ENCODE measurements around the gene IL23R.
A peak's percentile ranks its signal among the peaks of the same experiment; 100 is the strongest.

Gene IL23R

GRCh38 chr1:67250051-67250653 lies 83.9 kb downstream of the IL23R start:
- no peak for DNase-seq

- no peak for DNase-seq
Observed at GRCh38 chr1:67256291-67257172, 90.3 kb downstream of the IL23R start.

DNA sequence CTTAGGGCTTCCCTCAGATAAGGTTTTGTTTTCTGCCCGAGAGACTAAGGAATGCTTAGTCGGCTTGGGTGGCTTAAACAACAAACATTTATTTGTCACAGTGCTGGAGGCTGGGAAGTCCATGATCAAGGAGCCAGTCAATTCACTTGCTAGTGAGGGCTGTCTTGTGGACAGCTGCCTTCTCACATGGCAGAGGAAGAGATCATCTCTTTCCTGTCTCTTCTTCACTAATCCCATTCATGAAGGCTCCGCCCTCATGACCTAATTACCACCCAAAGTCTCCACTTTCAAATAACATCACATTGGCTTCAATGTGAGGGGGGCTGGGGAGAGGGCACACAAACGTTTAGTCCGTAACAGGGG lies 90.9 kb downstream of the IL23R start:
- DNase-seq, result no peak

GRCh38 chr1:67261680-67262079 lies 95.4 kb downstream of the IL23R start:
- DNase-seq, result peak; percentile 3 to 28

GRCh38 chr1:67262735-67263134 lies 96.5 kb downstream of the IL23R start:
- no peak for DNase-seq

GRCh38 chr1:67264152-67264551 lies 97.9 kb downstream of the IL23R start:
- DNase-seq, result no peak

GRCh38 chr1:67264899-67265298 lies 98.6 kb downstream of the IL23R start:
- no peak for DNase-seq

DNA sequence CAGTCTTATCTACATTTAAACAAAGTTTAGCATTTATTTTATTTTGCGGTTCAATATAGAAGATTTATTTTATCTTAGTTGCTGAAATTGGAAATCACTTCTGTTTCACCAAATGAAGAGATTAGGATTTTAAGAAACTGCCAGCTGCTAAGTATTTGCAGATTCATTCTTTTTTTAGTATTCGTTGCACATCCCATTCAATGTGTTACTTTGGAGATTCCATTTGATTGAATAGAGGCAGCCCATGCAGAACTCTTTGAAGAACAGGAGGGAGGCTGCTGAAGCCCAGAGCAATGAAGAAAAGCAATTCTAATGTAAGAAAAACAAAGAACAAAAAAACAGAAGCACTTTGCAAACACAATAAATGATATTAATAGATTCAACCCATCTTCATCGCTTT lies 102.8 kb downstream of the IL23R start:
- DNase-seq, result no peak

GRCh38 chr1:67270541-67270940 lies 104.3 kb downstream of the IL23R start:
- DNase-seq, result no peak

DNA sequence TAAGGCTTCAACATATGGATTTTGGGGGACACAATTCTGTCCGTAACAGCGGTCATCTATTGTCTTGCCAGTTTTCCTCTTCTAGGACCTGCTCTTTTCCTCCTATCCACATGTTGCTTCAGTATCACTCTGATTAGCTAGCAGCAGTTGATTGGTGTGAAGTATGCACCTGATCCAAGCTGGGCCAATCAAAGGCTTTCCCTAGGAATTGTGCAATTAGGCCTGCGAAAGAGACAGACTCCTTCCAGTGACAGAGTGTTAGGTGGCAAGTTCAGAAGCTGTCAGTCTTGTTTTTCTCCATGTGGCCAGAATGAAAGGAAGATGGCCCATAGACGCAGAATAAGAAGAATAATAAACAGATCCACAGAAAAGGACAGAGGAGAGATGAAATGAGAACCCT lies 107.3 kb downstream of the IL23R start:
- DNase-seq, result no peak

DNA sequence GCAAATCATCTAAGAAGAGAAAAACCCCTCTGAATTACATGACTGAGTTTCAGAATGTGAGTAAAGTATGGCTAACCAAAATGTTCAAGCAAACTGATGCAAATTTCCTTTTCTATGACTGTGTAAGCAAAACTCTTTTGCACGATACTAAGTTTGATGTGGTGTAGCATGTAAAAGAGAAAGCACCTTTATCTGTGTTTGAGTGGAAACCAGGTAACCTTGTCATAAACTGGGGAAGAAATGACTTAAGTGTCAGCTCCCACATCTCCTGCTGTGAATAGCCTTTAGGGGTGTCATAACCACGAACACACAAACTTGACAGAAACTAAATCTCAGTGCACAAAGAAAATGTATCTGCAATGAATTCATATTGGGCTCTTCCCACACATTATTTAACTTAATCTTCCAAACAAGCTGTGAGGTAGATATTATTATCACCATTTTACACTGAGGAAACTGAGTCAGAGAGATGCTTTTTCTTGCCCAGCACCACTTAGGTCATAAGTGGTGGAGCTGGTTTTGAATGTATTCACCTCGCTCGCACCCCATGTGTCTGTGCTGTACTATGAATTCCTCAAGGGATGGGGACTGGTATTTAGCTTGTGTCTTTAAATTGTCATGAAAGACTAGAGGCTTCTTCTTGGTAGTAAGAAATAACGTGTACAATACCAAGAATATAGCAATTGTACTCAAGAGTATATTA lies 108.5 kb downstream of the IL23R start:
- peak in 1 of 2 donors; percentile 33 for DNase-seq

GRCh38 chr1:67280696-67281095 lies 114.4 kb downstream of the IL23R start:
- DNase-seq, result no peak

DNA sequence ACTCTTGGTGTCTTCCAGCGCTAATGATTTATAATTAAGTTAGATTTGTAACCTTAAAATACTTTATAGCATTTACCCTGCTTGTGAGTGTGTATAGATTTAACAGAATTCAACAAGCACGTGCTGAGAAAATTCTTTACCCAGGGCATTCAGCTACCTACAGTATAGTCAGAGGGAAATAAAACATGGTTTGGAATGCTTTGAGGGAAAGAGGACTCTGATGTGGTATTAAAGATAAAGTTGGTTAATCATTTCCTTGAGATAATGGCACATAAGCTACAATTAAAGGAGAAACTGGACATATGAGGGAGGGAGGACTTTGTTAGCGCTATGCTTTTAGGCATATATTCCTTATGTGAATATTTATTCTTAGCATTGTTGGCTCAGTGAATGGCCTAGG lies 115.0 kb downstream of the IL23R start:
- DNase-seq, result no peak

DNA sequence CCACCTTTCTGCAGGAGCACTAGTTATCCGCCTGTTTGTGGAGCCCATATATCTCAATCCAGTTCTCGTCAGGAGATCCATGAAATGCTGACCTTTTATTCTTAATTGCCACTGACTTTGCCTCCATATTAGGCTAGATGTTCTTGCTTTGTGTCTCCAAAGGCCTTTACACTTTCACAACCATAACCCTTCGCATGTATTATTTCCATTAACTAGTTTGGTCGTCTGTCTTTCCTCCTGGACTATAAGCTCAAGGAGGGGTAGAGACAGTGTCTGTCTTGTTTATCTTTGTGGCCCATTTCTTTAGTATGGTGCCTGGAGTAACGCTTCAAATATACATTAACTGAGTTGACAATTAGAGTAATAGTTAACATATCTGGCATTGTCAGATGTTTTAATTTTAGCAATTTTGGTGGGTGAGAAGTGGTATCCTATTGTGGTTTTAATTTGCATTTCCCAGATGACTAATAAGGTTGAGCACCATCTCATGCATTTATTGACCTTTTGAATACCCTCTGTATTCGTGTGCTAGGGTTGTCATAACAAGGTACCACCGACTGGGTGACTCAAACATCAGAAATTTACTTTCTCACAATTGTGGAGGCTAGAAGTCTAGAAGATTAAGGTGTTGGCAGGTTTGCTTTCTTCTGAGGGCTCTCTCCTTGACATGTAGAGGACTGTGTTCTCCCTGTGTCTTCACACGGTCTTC lies 119.7 kb downstream of the IL23R start:
- no peak for DNase-seq

DNA sequence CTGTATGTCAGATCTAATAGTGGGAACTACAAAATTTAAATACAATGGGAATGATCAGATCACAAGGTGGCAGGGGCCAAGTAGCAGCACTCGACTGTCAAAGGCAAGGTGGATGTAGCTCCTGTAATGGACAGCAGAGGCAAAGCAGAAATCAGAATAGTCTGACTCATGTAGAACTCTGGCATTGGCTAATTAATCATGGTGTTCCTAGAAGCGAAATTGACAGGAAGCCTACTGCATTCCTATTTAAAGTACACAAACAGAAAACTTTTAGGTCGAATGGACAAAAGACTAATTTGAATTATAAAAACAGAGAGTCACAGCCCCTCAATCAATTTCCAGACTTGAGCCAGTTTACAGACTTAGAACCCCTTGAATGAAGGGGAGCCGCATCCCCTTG lies 124.0 kb downstream of the IL23R start:
- DNase-seq, result no peak

DNA sequence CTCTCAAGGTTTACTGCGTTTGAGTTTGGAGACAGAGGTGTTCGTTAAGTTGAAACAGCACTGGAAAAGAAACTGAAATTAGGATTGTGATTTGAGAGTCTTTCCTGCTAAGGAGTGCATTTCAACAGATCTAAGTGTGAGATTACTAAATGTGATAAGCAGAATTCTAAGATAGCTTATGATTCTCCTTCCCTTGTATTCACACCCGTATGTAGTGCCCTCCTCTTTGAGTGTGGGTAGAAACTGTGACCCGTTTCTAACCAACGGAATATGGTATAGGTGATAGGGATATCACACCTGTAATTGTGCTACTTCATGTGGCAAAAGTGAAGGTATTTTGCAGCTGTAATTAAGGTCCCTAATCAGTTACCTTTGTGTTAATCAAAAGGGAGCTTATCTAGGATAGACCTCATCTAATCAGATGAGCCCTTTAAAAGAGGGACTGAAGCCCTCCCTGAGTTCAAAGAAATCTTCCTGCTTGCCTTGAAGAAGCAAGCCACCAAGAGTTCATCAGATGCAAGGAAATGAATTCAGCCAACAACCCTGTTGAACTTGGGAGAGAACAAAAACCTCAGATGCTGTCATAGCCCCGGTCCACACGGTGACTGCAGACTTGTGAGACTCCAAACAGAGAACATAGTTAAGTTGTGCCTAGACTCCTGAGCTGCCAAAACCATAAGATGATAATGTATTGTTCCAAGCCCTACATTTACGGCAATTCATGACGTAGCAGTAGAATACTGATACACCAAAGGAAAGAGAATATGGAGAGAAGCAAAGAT lies 128.8 kb downstream of the IL23R start:
- no peak for DNase-seq

DNA sequence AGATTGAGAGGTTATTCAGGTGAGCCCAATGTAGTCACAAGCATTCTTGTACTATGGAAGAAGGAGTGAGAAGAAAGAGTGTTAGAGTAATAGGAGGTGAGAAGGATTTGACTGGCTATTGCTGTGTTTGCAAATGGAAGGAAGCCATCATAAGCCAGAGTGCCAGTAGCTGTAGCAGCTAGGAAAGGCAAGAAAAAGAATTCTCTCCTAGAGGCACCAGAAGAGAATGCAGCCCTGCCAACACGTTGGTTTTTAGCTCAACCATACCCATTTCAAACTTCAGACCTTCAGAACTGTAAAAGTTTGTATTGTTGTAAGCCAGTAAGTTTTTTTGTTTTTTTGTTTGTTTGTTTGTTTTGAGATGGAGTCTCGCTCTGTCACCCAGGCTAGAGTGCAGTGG lies 132.5 kb downstream of the IL23R start:
- no peak for DNase-seq

- DNase-seq, result no peak
Observed at GRCh38 chr1:67299296-67299695, 133.0 kb downstream of the IL23R start.

GRCh38 chr1:67300561-67300960 lies 134.3 kb downstream of the IL23R start:
- DNase-seq, result no peak

GRCh38 chr1:67304023-67304422 lies 137.8 kb downstream of the IL23R start:
- no peak for DNase-seq

DNA sequence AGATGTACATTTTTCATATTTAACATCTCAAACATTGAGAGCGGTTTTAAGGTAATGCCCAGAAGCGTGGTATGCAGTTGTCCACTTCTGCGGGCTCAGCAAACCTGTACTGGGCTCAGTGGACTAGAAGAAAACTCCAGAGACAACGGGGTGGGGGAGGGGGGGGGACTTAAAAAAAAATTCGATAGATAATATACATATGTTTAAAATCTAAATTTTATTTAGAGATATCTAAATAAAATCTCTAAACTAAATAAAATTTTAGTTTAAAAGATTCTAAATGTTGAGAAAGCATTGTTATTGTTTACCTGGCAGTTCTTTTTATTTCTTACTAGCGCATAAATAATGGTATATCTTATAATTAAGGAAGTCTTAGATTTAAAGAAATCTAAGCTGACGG lies 140.3 kb downstream of the IL23R start:
- no peak for DNase-seq

GRCh38 chr1:67307251-67308060 lies 141.2 kb downstream of the IL23R start, which contains the start of gene IL12RB2:
Gene IL12RB2 (plus strand): TSS chr1:67307873. CDS start chr1:67320369, 12,496 bp downstream.
- peak; percentile 33 to 44 for DNase-seq

Data from CD4-positive, alpha-beta T cell treated with Interferon alpha-2 for 1 hour (primary cell).